IMR-90 (cell line): ENCODE results near the gene AUTS2. TPM values are rescaled to one million over a fixed set of nuclear protein-coding genes. Genes with fewer than 3 reads are reported as not detected.

Experiments
- ATAC-seq: fragments of 200-7000 bp; cut with Tn5 transposase; 2 replicates; pipeline ENCODE4 v1.9.1; 2020; ENCODE audit warnings: low read depth, mild to moderate bottlenecking, moderate library complexity
- BruUV-seq: library from RNA; stranded (reverse); fragments of 400-500 nt; replicated peaks from 2 replicates; lab custom pipeline; 2021; lab: Mats Ljungman, UMichigan
- CTCF ChIA-PET: fragments of 300-600 bp; formaldehyde crosslinking; extraction: SDS; loops from one replicate; lab custom pipeline; 2021; ENCODE audit warnings: antibody characterized with exemption; lab: Yijun Ruan, JAX
- POLR2A ChIA-PET: fragments of 300-600 bp; sonication (Branson Sonifier 250); formaldehyde crosslinking; loops from one replicate; lab custom pipeline; 2022; ENCODE audit warnings: antibody characterized with exemption; ENCODE audit not compliant: unreplicated experiment; lab: Charles Lee
- DNase-seq: peaks from one replicate; pipeline ENCODE4 v3.0.0; 2013
- H2AFZ ChIP-seq: replicated peaks from 2 replicates; pipeline ENCODE3; 2013; ENCODE audit warnings: low read length, mild to moderate bottlenecking; ENCODE audit not compliant: poor library complexity
- H2AK5ac ChIP-seq: 2 replicates; pipeline ENCODE4 v1.6.1; 2013; ENCODE audit warnings: low read depth, low read length, inconsistent platforms
- H2AK9ac ChIP-seq: replicated peaks from 2 replicates; pipeline ENCODE3; 2013; ENCODE audit warnings: mild to moderate bottlenecking, low read depth, low read length, moderate library complexity; ENCODE audit not compliant: poor library complexity
- H2BK120ac ChIP-seq: 2 replicates; pipeline ENCODE4 v1.6.1; 2013; ENCODE audit warnings: low read depth, low read length, inconsistent platforms
- H2BK15ac ChIP-seq: 3 replicates; pipeline ENCODE4 v1.6.1; 2013; ENCODE audit warnings: low read depth, low read length, inconsistent platforms
- H2BK20ac ChIP-seq: 2 replicates; pipeline ENCODE4 v1.6.1; 2013; ENCODE audit warnings: low read depth, mild to moderate bottlenecking, inconsistent platforms, low read length, moderate library complexity
- H2BK5ac ChIP-seq: 2 replicates; pipeline ENCODE4 v1.6.1; 2013; ENCODE audit warnings: mild to moderate bottlenecking, low read depth, low read length, inconsistent platforms; ENCODE audit not compliant: poor library complexity, severe bottlenecking
- H3K14ac ChIP-seq: replicated peaks from 2 replicates; pipeline ENCODE4 v1.6.1; 2013; ENCODE audit warnings: low read depth, low read length, inconsistent platforms
- H3K18ac ChIP-seq: 2 replicates; pipeline ENCODE4 v1.6.1; 2013; ENCODE audit warnings: low read depth, low read length, control low read depth
- H3K23ac ChIP-seq: 2 replicates; pipeline ENCODE4 v1.6.1; 2013; ENCODE audit warnings: low read depth, low read length, inconsistent platforms
- H3K27ac ChIP-seq: 2 replicates; pipeline ENCODE4 v1.5.1; 2013; ENCODE audit warnings: mild to moderate bottlenecking, control low read depth, low read length; ENCODE audit not compliant: insufficient read depth
- H3K27me3 ChIP-seq: 2 replicates; pipeline ENCODE4 v1.6.1; 2013; ENCODE audit warnings: low read length; ENCODE audit not compliant: control insufficient read depth, insufficient read depth
- H3K36me3 ChIP-seq: 2 replicates; pipeline ENCODE4 v1.6.1; 2013; ENCODE audit warnings: low read length, mixed read lengths; ENCODE audit not compliant: control insufficient read depth, insufficient read depth
- H3K4ac ChIP-seq: 2 replicates; pipeline ENCODE4 v1.6.1; 2013; ENCODE audit warnings: low read depth, low read length, inconsistent platforms
- H3K4me1 ChIP-seq: 2 replicates; pipeline ENCODE4 v1.6.1; 2013; ENCODE audit warnings: low read length, mixed read lengths; ENCODE audit not compliant: control insufficient read depth, insufficient read depth
- H3K4me2 ChIP-seq: 2 replicates; pipeline ENCODE4 v1.6.1; 2013; ENCODE audit warnings: low read depth, mild to moderate bottlenecking, control low read depth, low read length, moderate library complexity
- H3K4me3 ChIP-seq: 2 replicates; pipeline ENCODE4 v1.5.1; 2013; ENCODE audit warnings: low read depth, mild to moderate bottlenecking, control low read depth, low read length, moderate library complexity; ENCODE audit not compliant: insufficient read depth
- H3K56ac ChIP-seq: 2 replicates; pipeline ENCODE4 v1.6.1; 2013; ENCODE audit warnings: low read length, inconsistent platforms; ENCODE audit not compliant: insufficient read depth; ENCODE audit errors: extremely low read depth
- H3K79me1 ChIP-seq, 2 experiments: 2 replicates each; pipeline ENCODE4 v1.6.1; 2013; ENCODE audit warnings: low read length in 2 of 2, inconsistent platforms in 1 of 2, low read depth in 1 of 2
- H3K9ac ChIP-seq: 2 replicates; pipeline ENCODE4 v1.6.1; 2013; ENCODE audit warnings: low read depth, low read length, control low read depth
- H3K9me1 ChIP-seq: 2 replicates; pipeline ENCODE4 v1.6.1; 2013; ENCODE audit warnings: low read length, inconsistent platforms; ENCODE audit not compliant: insufficient read depth
- H3K9me3 ChIP-seq: 2 replicates; pipeline ENCODE4 v1.6.1; 2013; ENCODE audit warnings: low read length; ENCODE audit not compliant: control insufficient read depth, insufficient read depth
- H4K20me1 ChIP-seq: 2 replicates; pipeline ENCODE4 v1.6.1; 2013; ENCODE audit warnings: low read length, inconsistent platforms; ENCODE audit not compliant: insufficient read depth
- H4K5ac ChIP-seq: 2 replicates; pipeline ENCODE4 v1.6.1; 2013; ENCODE audit warnings: mild to moderate bottlenecking, low read depth, low read length, control low read depth
- H4K8ac ChIP-seq, 2 experiments: 2 replicates each; pipeline ENCODE4 v1.6.1; 2013; ENCODE audit warnings: low read depth in 2 of 2, low read length in 2 of 2, control low read depth in 1 of 2, inconsistent platforms in 1 of 2
- H4K91ac ChIP-seq: 2 replicates; pipeline ENCODE4 v1.6.1; 2013; ENCODE audit warnings: low read depth, low read length, inconsistent platforms; ENCODE audit not compliant: insufficient read depth
- BHLHE40 ChIP-seq: fragments of 150-350 bp; IDR thresholded peaks from 2 replicates; pipeline ENCODE4 v1.6.1; 2016; ENCODE audit warnings: mild to moderate bottlenecking, low read depth, low read length
- CEBPB ChIP-seq: IDR thresholded peaks from 2 replicates; pipeline ENCODE4 v1.6.1; 2012; ENCODE audit warnings: low read depth, low read length, improper control_type of control experiment
- CHD1 ChIP-seq: IDR thresholded peaks from 2 replicates; pipeline ENCODE4 v1.6.1; 2012; ENCODE audit warnings: low read depth, low read length, improper control_type of control experiment
- CTCF ChIP-seq: conservative IDR thresholded peaks from 2 replicates; pipeline ENCODE4 v1.5.1; 2012; ENCODE audit warnings: mild to moderate bottlenecking, low read depth, low read length, improper control_type of control experiment
- ELK1 ChIP-seq: fragments of 150-350 bp; IDR thresholded peaks from 2 replicates; pipeline ENCODE4 v1.6.1; 2016; ENCODE audit warnings: low read depth, mild to moderate bottlenecking, low read length, moderate library complexity, borderline replicate concordance
- FOS ChIP-seq: fragments of 150-350 bp; IDR thresholded peaks from 2 replicates; pipeline ENCODE4 v1.6.1; 2016; ENCODE audit warnings: low read depth, low read length
- MAFK ChIP-seq: IDR thresholded peaks from 2 replicates; pipeline ENCODE4 v1.6.1; 2012; ENCODE audit warnings: low read depth, low read length, improper control_type of control experiment
- MAZ ChIP-seq: IDR thresholded peaks from 2 replicates; pipeline ENCODE4 v1.6.1; 2012; ENCODE audit warnings: low read depth, mild to moderate bottlenecking, low read length, improper control_type of control experiment, moderate library complexity, borderline replicate concordance
- MXI1 ChIP-seq: IDR thresholded peaks from 2 replicates; pipeline ENCODE4 v1.6.1; 2012; ENCODE audit warnings: low read depth, mild to moderate bottlenecking, low read length, moderate library complexity, borderline replicate concordance
- NFE2L2 ChIP-seq: fragments of 150-350 bp; IDR thresholded peaks from 2 replicates; pipeline ENCODE4 v1.6.1; 2016; ENCODE audit warnings: low read depth, mild to moderate bottlenecking, low read length
- POLR2A ChIP-seq: IDR thresholded peaks from 2 replicates; pipeline ENCODE4 v1.6.1; 2012; ENCODE audit warnings: mild to moderate bottlenecking, low read depth, low read length
- RAD21 ChIP-seq: IDR thresholded peaks from 2 replicates; pipeline ENCODE4 v1.6.1; 2012; ENCODE audit warnings: low read length, improper control_type of control experiment
- RCOR1 ChIP-seq: IDR thresholded peaks from 2 replicates; pipeline ENCODE4 v1.6.1; 2012; ENCODE audit warnings: mild to moderate bottlenecking, low read length, improper control_type of control experiment; ENCODE audit not compliant: insufficient replicate concordance
- RFX5 ChIP-seq: IDR thresholded peaks from 2 replicates; pipeline ENCODE4 v1.8.0; 2012; ENCODE audit warnings: low read depth, mild to moderate bottlenecking, low read length, moderate library complexity
- SMC3 ChIP-seq: fragments of 150-350 bp; IDR thresholded peaks from 2 replicates; pipeline ENCODE4 v1.6.1; 2016; ENCODE audit warnings: low read depth, mild to moderate bottlenecking, antibody characterized with exemption, low read length, moderate library complexity
- USF2 ChIP-seq: fragments of 150-350 bp; IDR thresholded peaks from 2 replicates; pipeline ENCODE4 v1.6.1; 2017; ENCODE audit warnings: mild to moderate bottlenecking, antibody characterized with exemption, low read length, low read depth
- WGBS, 2 experiments: methylation state at CpG; one replicate each; pipeline versions ENCODE4 v1.1.5 to v1.1.7; 2013; ENCODE audit warnings: missing lambda C conversion rate in 2 of 2; ENCODE audit not compliant: insufficient read length in 1 of 2; ENCODE audit errors: extremely low coverage in 2 of 2; 5-methylcytosine and 5-hydroxymethylcytosine counted together
- dilution Hi-C: fragments of 300-500 bp; cut with HindIII; formaldehyde crosslinking; loops from one replicate; pipeline ENCODE4 v1.14.3; 2018; ENCODE audit warnings: low sequenced_read_pairs; ENCODE audit not compliant: unreplicated experiment
- in situ Hi-C: fragments of 300-500 bp; cut with MboI; formaldehyde crosslinking; loops from 3 replicates; pipeline ENCODE4 v1.14.3; 2019; ENCODE audit warnings: low sequenced_read_pairs, inconsistent platforms, mixed read lengths
- intact Hi-C: fragments of 100-400 bp; cut with micrococcal nuclease; formaldehyde crosslinking; loops from 2 replicates; pipeline ENCODE4 v1.10.0; 2022
- polyA plus RNA-seq, 3 experiments: library from polyadenylated mRNA; depleted of rRNA; stranded (reverse); fragments of >200 nt; gene quantifications; 2 replicates each; pipeline ENCODE4 v1.2.3, GENCODE V29; 2012; ENCODE audit warnings: low replicate concordance in 1 of 3
- total RNA-seq: library from RNA; depleted of rRNA; stranded (reverse); fragments of >200 nt; gene quantifications from 2 replicates; pipeline ENCODE4 v1.2.3, GENCODE V29; 2012

The AUTS2 gene
- total and polyA plus RNA-seq, 2 of the 4 experiments (the other 2 are of a cell fraction): 0.90 to 3.0 TPM

- DNase-seq (no peak), ATAC-seq (no peak)
- Histone ChIP-seq H3K23ac (no peak overlapping the region), H4K91ac (no peak overlapping the region), H3K79me1 (no peaks in the 10 kb centered on the region), H3K56ac (no peak overlapping the region), H3K9ac (no peak overlapping the region), H2BK15ac (no peak overlapping the region), H3K9me1 (no peaks in the 10 kb centered on the region), H3K36me3 (no peaks in the 10 kb centered on the region), H3K14ac (no peak overlapping the region), H3K4ac (no peak overlapping the region), H2BK120ac (no peak overlapping the region), H4K8ac (no peak overlapping the region), H3K27ac (no peak overlapping the region), H3K9me3 (no peaks in the 10 kb centered on the region), H3K4me2 (no peak overlapping the region), H2AK9ac (no peak overlapping the region), H2BK5ac (no peak overlapping the region), H3K27me3 (no peaks in the 10 kb centered on the region), H3K4me1 (no peaks in the 10 kb centered on the region), H3K18ac (no peak overlapping the region), H2BK20ac (no peak overlapping the region), H2AK5ac (no peak overlapping the region), H4K5ac (no peak overlapping the region), H4K20me1 (no peaks in the 10 kb centered on the region), H2AFZ (no peak overlapping the region), H3K4me3 (no peak overlapping the region)
- CTCF ChIA-PET: no interaction called here
- dilution Hi-C loops: no loop called here
- in situ Hi-C loops: no loop called here
- TF ChIP-seq RFX5 (no peak), MXI1 (no peak), SMC3 (no peak), CTCF (no peak), ELK1 (no peak), BHLHE40 (no peak), RCOR1 (no peak), CHD1 (no peak), MAZ (no peak), POLR2A (no peak), NFE2L2 (no peak), USF2 (no peak), RAD21 (no peak), CEBPB (no peak), MAFK (no peak), FOS (no peak)
- intact Hi-C loops: no loop called here
- POLR2A ChIA-PET: no interaction called here
- BruUV-seq: no TSS peak
- no CpG with 5 or more reads among the region's 12 CpGs for WGBS, 2 experiments
Observed at GRCh38 chr7:70426249-70426880, 828.1 kb downstream of the AUTS2 start.
